ENCODE results near the gene GAPDHS.

GAPDHS gene

DNA sequence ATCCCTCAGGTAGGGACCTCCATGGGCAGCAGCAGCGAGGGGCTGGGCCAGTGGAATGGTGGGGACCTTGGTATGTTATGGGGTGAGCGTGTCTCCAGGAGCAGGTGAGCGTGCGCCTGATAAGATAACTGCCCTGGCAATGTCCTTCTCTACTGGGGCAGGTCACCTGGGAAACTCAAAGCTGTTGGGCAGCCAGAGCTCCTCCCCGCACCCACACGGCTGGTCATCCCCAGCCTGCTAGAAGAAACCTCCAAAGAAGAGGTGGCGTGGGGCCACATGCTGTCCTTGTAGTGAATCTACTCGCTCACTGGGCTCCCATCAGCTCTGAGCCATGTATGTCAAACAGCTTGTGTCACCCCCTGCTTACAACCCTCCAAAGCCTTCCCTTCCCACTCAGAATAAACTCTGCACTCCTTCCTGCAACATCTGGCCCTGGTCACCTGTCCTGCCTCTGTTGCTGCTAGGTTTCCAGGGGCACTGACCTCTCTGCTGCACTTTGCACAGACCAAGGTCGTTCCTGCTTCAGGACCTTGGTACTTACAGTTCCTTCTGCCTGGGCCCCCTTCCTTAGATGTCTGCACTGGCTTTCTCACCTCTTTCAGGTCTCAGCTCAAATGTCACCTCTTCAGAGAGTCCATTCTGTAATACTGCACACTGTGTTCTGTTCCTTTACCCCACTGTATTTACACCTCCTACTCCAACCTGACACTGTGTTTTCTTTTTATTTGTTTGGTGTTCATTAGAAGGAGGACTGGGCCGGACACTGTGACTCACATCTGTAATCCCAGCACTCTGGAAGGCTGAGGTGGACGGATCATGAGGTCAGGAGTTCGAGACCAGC lies 32.0 kb downstream of the GAPDHS start:
- no peak overlapping the region for H3K27ac ChIP-seq
- TF ChIP-seq CTCF (conservative IDR thresholded peaks at IDR 0.05) (no peak), ZFX (IDR thresholded peaks at IDR 0.05) (no peak)

DNA sequence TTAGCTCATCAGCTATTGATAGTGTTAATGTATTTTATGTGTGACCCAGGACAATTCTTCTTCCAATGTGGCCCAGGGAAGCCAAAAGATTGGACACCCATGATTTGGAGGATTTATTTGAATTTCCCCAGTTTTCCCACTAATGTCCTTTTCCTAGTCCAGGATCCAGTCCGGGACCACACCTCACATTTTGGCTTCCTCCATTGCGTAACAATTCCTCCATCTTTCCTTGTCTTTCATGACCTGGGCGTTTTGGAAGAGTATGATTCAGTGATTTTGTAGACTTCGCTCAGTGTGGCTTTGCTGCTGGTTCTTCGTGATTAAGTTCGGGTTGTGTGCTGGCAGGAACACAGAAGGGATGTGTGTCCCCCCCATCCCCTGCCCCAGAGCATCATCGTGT lies 33.5 kb downstream of the GAPDHS start:
- no peak overlapping the region for H3K27ac ChIP-seq
- TF ChIP-seq ZFX (IDR thresholded peaks at IDR 0.05) (no peak), CTCF (conservative IDR thresholded peaks at IDR 0.05) (no peak)

- no peak overlapping the region for H3K27ac ChIP-seq
- TF ChIP-seq CTCF (conservative IDR thresholded peaks at IDR 0.05): no peak
- no peak for TF ChIP-seq ZFX (IDR thresholded peaks at IDR 0.05)
These were observed 36.1 kb downstream of the GAPDHS start for GRCh38 chr19:35569281-35569781.

- no peak for TF ChIP-seq ZFX (IDR thresholded peaks at IDR 0.05)
- no peak for TF ChIP-seq CTCF (conservative IDR thresholded peaks at IDR 0.05)
- H3K27ac ChIP-seq: no peak overlapping the region
These were observed 38.2 kb downstream of the GAPDHS start for GRCh38 chr19:35571406-35571965.

- no peak for TF ChIP-seq ZFX (IDR thresholded peaks at IDR 0.05)
- H3K27ac ChIP-seq: no peak overlapping the region
These were observed 44.7 kb downstream of the GAPDHS start for GRCh38 chr19:35577918-35578317.

DNA sequence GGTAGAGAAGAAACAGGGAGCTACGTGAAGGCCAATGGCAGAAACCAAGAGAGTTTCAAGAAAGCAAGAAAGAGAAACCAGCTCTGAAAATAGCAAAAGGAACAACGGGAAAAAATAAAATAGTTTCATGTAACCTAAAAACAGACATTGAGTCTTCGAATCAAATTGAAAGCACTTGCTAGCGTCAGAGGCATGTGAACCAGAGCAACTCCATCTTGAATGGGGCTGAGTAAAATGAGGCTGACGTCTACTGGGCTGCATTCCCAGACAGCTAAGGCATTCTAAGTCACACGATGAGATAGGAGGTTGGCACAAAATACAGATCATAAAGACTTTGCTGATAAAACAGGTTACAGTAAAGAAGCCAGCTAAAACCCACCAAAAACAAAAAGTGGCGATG lies 45.5 kb downstream of the GAPDHS start:
- TF ChIP-seq ZFX (IDR thresholded peaks at IDR 0.05) (no peak), CTCF (conservative IDR thresholded peaks at IDR 0.05) (no peak)
- H3K27ac ChIP-seq: no peak overlapping the region

DNA sequence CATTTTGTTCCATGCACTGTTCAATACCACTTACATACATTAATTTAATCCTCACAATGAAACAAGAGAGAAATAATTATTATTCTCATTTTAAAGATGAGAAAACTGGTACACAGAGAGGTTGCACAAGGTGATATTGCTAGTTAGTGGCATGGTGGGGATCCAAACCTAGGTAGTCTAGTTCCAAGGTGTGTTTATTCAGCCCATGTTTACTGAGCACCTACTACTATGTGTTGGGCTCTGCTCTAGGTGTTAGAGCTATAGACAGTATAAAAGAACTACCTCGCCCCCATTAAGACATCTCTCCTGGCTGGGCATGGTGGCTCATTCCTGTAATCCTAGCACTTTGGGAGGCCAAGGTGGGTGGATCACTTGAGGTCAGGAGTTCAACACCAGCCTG lies 49.5 kb downstream of the GAPDHS start:
- no peak overlapping the region for H3K27ac ChIP-seq
- TF ChIP-seq CTCF (conservative IDR thresholded peaks at IDR 0.05): no peak
- TF ChIP-seq ZFX (IDR thresholded peaks at IDR 0.05): no peak
